RCC 7860 (cell line): Measurements from ENCODE around the gene BGLAP.

Experiments
- DNase-seq: peaks from one replicate; pipeline ENCODE4 v3.0.0-alpha.2; 2015; ENCODE audit warnings: low spot score
- FAIRE-seq: peaks from 2 replicates; lab custom pipeline; 2012; peaks lifted over from hg19 to GRCh38; lab: Jason Lieb, UNC

Gene BGLAP

DNA sequence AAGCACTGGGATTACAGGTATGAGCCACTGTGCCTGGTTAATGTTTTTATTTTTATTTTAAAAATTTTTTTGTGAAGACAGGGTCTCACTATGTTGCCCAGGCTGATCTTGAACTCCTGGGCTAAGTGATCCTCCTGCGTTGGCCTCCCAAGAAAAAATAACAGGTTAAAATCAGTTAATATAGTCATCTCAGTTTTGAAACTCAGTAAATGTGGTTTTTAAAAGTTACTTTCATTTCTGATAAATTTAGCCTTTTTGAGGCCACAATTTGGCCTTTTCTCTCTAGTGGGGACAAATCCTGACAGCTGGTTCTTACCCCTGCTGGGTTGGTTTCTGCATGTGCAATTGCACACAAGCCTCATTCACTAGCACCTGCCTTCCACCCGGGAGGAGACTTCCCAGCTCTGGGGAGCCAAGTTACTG lies 15.9 kb upstream of the BGLAP start:
- DNase-seq = no peak
- no peak for FAIRE-seq

DNA sequence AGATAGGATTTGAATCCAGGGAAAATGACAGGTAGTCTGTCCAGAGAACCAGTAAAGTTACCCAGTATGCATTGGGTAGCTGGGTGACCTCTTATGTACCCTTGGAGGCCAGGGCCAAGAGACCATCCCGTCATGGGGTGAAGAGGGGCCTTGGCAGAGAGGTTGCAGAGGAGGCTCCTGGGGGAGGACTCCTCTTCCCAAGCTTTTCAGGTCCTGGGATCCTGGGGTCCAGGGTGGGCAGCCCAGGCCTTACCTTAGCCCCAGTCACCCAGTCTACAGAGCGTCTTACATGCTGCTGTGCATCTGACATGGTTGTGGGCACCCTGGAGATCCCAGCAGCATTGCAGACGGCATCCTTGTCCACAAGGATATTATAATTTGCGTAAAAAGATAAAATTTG lies 15.2 kb upstream of the BGLAP start:
- no peak for FAIRE-seq
- no peak for DNase-seq

DNA sequence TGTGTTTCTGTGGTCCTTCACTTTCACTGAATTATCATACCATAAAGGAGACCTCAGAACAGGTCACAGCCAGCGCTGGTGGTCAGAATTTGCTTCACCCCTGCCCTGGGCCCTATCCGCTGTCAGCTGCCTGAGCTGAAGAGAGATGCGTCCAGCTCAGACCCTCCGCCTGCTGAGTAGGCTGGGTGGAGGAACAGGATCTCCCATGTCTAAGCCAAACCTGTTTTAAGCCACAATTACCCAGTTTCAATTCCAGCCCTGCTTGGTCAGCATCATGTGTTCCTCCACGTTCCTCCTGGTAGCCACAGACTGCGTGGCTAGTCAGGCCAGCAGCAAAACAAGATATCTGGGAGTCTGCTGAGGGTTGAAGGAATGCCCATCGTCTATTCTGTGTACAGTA lies 13.5 kb upstream of the BGLAP start:
- FAIRE-seq (no peak), DNase-seq (no peak)

DNA sequence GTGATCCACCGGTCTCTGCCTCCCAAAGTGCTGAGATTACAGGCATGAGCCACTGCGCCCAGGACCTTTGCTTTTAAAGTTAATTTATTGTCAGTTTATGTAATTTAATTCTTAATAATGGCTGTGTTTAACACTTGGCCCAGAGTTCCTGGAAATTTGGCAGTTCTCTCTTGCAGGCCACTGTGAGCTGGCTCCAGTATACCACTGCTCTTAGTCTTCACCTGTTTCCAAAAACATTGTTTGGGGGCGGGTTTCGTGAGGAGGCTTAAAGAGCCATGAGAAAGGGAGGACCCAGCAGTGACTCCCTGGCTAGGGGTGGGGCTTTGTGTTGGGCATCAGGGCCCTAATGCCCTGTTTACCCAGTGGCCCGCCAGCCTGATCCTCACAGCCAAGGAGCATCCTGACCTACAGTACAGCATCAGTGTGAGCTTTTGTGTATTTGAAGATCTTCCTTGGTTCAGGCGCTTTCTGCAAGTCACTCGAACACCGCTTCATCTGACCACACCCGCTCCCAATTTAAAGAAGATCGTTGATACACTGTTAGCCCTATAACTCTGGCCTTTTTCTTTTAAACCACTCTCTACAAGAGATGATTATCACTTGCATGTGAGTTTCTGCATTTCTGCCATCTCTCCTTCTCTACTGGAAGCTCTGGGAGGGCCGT lies 12.0 kb upstream of the BGLAP start:
- DNase-seq (no peak), FAIRE-seq (no peak)

DNA sequence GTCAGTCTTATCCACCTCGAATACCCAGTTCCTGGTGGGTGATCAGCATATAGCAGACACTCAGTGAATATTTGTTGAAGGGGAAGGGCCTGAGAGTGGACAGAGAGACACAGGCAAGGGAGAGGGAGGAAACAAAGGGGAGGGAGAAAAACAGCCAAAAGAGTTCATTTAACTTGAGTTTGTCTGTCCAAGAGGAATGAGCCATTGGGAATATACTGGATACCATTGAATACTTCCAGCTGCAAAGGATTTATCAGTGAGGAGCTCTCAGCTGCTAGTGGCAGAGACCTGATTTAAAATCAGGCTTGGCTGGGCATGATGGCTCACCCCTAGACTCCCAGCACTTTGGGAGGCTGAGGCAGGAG lies 11.5 kb upstream of the BGLAP start:
- DNase-seq (no peak), FAIRE-seq (no peak)

DNA sequence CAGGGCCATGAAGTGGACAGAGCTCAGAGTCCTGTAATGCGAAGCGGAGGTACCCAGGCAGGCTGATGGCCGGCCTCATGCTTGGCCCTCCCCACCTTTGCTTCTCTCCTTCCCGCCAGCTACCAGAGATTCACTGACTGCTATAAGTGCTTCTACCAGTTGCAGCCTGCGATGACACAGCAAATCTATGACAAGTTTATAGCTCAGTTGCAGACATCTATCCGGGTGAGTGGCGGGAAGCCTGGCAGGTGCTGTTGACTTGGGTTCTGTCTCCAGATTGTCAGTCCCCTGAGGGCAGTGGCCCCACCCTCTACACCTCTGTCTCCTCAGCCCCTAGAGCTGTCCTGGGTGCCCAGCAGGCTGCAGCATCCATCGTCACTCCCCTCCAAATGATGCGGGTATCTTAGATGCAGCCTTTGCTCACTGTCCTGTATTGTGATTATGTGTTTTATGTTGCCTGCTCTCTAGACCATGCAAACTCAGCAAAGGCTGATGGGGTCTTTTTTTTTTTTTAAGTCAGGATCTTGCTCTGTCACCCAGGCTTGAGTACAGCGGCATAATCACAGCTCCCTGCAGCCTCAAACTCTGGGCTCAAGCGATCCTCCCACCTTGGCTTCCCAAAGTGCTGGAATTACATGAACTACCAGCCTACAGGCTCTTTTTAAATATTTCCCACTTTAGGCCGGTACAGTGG lies 9.6 kb upstream of the BGLAP start:
- FAIRE-seq (no peak), DNase-seq (no peak)

DNA sequence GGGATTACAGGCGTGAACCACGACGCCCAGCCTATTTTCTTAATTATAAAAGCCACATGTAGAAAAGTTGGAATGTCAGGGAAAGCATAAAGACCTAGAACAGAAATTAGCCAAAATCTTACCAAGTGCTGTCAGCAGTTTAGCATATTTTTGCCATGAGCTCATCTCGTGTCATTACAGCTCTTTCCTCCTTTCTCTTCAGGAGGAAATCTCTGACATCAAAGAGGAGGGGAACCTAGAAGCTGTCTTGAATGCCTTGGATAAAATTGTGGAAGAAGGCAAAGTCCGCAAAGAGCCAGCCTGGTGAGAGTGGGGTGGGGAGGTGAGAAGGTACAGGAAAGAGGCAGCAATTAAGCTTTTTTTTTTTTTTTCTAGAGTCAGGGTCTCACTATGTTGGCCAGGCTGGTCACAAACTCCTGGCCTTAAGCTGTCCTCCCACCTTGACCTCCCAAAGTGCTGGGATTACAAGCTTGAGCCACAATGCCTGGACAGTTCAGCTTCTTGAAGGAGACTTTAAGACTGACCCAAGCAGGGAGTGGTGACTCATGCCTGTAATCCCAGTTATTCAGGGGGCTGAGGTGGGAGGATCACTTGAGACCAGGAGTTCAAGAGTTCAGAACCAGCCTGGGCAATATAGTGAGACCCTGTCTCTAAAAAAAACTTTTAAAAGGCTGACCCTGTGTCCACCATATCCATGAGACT lies 8.4 kb upstream of the BGLAP start:
- FAIRE-seq = no peak
- DNase-seq = peak; percentile 42

DNA sequence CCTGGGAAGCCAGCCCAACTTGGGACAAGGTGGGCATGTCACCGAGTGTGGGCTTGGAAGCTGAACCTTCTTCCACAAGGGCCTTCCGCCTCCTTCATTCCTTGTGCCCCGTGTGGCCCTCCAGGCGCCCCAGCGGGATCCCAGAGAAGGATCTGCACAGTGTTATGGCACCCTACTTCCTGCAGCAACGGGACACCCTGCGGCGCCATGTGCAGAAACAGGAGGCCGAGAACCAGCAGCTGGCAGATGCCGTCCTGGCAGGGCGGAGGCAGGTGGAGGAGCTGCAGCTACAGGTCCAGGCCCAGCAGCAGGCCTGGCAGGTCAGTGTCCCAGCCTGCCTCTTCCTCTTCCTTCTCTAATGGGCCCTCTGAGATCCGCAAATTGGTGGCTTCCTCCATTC lies 5.8 kb upstream of the BGLAP start:
- DNase-seq (no peak), FAIRE-seq (no peak)

DNA sequence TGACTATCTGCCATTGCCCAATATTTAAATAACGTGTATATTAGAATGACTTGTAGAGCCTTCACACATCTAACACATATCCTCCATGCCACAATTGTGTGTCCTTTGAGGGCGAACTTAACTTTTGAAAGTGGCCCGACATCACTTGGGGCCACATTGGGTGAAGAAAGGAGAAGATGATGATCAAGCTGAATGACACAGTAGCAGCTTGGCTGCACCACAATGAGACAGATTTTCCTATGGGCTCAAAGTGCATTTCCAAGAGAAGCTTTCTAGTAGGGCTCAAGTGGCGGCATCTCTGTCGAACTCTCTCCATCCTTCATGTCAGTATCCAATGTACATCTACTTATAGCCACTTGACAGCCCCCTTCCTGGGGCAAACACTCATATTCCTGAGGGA lies 3.7 kb upstream of the BGLAP start:
- no peak for DNase-seq
- FAIRE-seq = no peak

DNA sequence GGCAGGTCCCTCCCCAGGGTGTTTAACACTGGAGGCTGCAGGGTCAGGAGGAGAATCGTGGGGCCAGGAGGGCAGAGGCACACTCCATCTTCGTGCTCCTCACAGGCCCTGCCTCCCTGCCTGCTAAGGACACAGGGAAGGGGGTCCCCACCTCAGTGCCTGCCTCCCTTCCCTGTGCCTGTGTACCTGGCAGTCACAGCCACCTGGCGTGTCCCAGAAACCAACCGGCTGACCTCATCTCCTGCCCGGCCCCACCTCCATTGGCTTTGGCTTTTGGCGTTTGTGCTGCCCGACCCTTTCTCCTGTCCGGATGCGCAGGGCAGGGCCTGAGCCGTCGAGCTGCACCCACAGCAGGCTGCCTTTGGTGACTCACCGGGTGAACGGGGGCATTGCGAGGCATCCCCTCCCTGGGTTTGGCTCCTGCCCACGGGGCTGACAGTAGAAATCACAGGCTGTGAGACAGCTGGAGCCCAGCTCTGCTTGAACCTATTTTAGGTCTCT lies 623 bp upstream of the BGLAP start:
- DNase-seq (no peak), FAIRE-seq (no peak)

DNA sequence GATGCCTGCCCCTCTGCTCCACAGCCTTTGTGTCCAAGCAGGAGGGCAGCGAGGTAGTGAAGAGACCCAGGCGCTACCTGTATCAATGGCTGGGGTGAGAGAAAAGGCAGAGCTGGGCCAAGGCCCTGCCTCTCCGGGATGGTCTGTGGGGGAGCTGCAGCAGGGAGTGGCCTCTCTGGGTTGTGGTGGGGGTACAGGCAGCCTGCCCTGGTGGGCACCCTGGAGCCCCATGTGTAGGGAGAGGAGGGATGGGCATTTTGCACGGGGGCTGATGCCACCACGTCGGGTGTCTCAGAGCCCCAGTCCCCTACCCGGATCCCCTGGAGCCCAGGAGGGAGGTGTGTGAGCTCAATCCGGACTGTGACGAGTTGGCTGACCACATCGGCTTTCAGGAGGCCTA lies 754 bp downstream of the BGLAP start:
- no peak for FAIRE-seq

DNA sequence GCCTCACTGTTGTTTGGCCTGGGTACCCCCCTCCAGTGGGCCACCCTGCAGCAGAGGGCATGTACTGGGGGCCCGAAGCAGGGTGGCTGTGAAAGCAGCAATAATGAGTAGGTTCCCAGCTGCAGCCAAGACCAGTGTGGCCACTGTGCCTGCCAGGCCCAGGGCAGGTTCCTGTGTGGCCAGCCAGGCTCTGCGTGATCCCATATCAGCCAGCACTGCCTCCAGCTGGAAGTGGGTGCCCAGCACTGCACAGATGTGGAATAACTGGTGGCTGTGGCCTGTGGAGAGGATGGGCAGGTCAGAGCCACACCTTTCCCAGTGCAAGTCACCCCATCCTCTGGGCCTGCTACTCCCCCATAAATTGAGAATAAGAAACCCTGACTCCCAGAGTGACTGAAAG lies 2.1 kb downstream of the BGLAP start:
- DNase-seq (no peak), FAIRE-seq (no peak)

More for the DNA sequence above, 754 bp downstream of the BGLAP start:
- no peak for DNase-seq

DNA sequence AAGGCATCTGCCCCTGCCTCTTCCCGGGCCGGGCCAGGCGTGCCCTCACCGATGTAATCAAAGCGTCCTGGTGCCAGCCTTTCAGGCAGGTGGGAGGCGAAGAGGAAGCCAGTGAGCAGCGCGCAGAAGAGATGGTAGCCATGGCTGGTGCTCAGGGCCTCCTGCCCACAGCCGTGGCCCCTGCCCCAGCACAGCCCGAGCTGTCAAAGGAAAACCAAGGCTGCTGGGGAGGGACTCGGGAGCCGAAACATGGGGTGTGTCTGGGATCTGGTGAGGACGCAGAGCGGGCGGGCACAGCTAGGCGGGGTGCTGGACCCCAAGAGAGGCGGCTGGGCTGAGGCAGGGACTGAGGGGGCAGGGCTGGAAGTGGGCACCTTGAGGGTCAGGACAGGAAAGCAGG lies 2.7 kb downstream of the BGLAP start:
- no peak for DNase-seq
- FAIRE-seq = no peak

DNA sequence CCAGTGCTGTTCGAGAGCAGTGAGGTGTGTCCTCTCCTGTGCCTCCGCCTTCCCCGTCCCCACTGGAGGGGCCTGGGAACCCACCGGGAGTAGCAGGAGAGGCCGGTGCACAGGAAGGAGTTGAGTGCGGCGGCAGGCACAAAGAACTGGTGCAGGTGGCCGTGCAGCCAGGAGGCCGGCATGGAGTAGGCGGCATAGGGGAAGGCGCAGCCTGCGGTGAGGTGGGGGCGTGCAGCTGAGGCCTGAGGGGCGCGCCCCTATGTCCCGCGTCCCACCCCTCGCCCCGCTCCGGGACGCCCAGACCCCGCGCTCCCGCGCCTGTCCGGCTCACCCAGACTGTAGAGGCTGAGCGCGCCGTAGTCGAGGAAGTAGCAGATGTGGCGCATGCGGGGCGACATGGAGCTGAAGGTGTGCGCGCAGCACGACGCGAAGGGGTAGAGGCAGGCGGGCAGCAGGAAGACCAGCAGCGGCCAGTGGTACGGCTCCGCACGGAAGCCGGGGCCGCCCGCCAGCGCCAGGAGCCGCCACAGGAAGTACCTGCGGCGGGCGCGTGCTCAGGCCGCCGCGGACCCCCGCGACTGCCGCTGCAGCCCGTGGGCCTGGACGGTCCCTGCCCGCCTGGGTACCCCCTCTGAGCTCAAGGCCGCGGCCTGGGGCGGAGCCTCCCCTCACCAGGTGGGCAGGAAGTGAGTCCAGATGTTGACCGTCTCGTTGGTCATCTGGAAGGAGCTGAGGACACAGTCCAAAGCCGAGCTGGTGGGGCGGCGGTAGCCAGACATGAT lies 3.7 kb downstream of the BGLAP start:
- FAIRE-seq (no peak), DNase-seq (no peak)

DNA sequence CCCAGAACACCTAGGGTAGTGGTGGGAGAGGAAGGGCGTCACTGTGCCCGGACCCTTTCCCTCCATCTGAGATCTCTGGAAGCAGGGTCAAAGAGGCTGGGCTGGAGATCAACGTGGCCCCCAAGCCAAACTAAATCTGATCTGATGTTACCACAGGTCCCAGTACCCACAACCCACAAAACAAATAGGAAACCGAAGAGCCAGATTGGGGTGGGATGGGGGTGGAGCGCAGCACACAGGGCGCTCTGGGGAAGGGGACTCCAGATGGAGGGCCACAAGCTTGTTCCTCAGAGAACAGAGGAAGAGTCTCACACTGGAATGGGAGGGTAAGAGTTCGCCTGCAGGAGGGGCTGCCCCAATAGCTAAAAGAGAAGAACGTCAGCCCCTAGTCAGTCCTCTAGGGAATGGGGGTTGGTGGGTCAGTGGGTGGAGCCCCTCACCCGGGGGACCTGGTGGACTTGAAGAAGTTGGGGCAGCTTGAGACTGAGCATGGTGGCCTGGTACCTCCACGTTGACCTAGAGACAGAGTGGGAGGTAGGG lies 4.3 kb downstream of the BGLAP start:
- no peak for FAIRE-seq

DNA sequence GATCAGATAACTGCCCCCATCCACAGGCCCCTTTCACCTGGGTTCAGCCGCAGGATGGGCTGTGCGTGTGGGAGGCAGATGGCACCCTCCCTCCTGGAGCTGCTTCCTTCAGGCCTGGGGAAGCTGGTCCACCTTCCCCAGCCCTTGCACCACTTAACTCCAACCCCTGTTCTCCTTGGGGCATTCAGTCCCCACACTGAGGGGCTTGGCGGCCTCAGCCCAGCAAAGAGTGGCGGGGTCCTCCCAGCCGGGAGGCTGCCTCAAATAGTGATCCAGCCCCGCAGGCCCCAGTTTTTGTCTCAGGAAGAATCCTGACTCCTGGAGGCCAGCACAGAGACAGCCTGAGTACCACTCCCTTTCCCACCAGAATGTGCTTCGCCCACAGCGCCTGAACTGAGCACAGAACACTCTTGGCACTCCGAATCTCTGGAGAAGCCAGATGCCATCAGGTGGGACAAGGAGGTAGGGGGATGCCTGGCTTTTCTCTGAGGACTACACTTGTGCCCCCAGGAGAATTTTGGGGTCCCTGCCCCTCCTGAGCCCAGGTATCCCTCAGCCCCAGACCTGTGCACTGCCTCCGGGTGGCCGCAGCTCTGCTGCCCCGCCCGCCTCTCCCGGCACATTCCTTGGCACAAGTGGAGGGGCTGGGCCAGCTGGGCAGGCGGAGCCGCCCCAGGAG lies 4.9 kb downstream of the BGLAP start:
- no peak for FAIRE-seq
- no peak for DNase-seq

More for the DNA sequence above, 4.3 kb downstream of the BGLAP start:
- DNase-seq = no peak

DNA sequence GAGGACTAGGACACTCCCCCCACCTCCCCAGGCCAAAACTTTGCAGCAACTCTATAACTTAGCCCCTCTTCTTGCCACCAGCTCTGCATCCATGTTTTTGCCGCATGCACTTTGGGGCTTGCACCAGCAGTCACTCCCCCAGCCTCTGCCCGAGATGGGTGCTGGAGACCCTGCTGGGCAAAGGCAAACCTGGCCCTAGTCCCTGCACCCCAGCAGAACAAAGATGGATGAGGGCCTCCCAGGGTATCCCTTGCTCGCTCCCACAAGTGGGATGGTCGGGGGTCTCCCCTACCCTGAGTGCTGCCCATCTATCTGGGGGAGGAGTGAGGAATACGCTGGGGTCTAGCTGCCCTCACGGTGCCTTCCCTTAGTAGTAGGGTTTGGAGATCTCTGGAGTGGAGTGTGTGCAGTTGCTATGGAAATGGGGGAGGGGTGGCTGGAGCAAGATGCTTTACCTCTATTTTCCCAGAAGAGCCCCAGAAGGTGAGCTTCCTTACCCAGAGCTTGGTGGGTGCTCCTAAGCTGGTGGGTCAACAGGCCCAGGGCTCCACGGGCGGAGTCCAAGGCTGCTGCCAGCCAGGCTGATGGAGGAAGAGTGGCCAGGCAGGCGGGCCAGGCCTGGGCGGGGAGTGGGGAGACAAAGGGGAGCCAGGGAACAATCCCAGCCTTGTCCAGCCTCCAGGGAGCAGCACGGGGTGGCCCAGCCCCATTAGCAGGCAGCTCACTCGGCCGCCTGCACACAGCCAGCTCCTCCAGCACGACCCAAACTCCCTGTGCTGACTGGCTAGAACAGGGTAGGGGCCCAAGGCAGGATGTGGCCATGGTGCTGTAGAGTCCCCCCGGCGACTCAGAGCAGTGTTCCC lies 5.7 kb downstream of the BGLAP start, which contains the start of gene PAQR6:
Gene PAQR6, minus strand, starts transcription at position 597 of the 863 bp plus-strand sequence. CDS start 1,325 bp downstream, outside the sequence.
- DNase-seq (no peak), FAIRE-seq (no peak)

DNA sequence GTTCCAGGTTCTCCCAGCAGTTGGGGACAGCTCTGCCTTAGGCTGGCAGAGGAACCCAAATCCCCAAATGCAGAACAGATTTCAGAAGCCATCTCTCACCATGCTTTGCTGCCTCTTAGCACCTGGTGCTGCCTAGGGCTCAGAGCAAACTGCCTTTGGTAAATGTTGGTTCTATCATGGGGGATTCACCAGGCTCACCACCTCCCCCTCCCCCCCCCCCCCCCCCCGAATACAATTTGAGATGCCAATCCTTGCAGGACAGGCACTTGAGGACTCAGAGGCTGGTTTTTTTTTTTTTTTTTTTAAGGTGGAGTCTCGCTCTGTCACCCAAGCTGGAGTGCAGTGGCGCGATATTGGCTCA lies 6.3 kb downstream of the BGLAP start:
- FAIRE-seq = no peak

DNA sequence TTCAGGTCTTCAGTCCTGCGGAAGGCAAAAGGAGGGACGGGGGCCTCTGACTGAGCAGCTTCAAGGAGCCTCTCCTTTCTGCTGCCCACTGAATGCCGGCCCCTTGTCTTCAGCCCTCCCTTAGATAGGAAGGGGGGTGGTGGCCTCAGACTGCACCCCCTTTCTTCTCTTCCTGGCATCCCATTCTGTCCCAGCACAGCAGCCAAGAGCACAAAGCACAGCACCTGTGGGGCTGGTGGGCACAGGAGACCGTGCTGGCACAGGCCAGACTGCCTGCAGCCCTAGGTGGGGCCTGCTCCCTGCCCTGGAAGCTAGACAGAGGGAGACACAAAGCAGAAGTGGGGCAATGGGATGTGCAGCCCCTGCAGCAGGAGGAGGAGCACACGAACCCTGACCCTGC lies 7.6 kb downstream of the BGLAP start:
- FAIRE-seq = no peak
- DNase-seq = no peak

More for the DNA sequence above, 6.3 kb downstream of the BGLAP start:
- no peak for DNase-seq
